Common myeloid progenitor, CD34-positive (primary cell): ENCODE measurements around the gene KRTAP10-12.

ENCODE experiments used
- CTCF ChIA-PET: fragments of 350-600 bp; sonication (Branson Sonifier 250); formaldehyde crosslinking; loops from one replicate; lab custom pipeline; 2021; ENCODE audit warnings: antibody characterized with exemption; lab: Charles Lee
- POLR2A ChIA-PET: fragments of 350-600 bp; sonication (Branson Sonifier 250); formaldehyde crosslinking; loops from one replicate; lab custom pipeline; 2021; ENCODE audit warnings: antibody characterized with exemption; lab: Charles Lee
- DNase-seq, 3 donors: peaks; one replicate each; pipeline versions ENCODE4 v3.0.0 to v3.0.0-alpha.2; 2013
- H3K27ac ChIP-seq, 2 experiments: 1 replicate in 1 of 2; 2 replicates in 1 of 2; pipeline ENCODE4 v1.7.0; 2013; ENCODE audit warnings: inconsistent platforms in 2 of 2, low read length in 2 of 2, mild to moderate bottlenecking in 2 of 2, low read depth in 1 of 2, moderate library complexity in 1 of 2; ENCODE audit not compliant: severe bottlenecking in 2 of 2, insufficient read depth in 1 of 2, poor library complexity in 1 of 2
- H3K27me3 ChIP-seq, 5 experiments: replicated peaks in 2 of 5; 1 replicate in 3 of 5; 2 replicates in 2 of 5; pipeline versions ENCODE4 v1.6.1 to v1.7.0; 2013; ENCODE audit warnings: low read length in 4 of 5, mild to moderate bottlenecking in 2 of 5, moderate library complexity in 2 of 5, inconsistent platforms in 1 of 5; ENCODE audit not compliant: insufficient read depth in 5 of 5, control insufficient read depth in 4 of 5
- H3K36me3 ChIP-seq, 4 experiments: 1 replicate in 2 of 4; 2 replicates in 2 of 4; pipeline versions ENCODE4 v1.6.1 to v1.7.0; 2013; ENCODE audit warnings: low read length in 3 of 4, control low read depth in 1 of 4, mild to moderate bottlenecking in 1 of 4; ENCODE audit not compliant: control insufficient read depth in 4 of 4, insufficient read depth in 4 of 4
- H3K4me1 ChIP-seq, 4 experiments: 1 replicate in 3 of 4; 2 replicates in 1 of 4; pipeline versions ENCODE4 v1.6.1 to v1.7.1; 2013; ENCODE audit warnings: low read length in 3 of 4, mild to moderate bottlenecking in 3 of 4, control low read depth in 1 of 4, inconsistent platforms in 1 of 4, moderate library complexity in 1 of 4; ENCODE audit not compliant: control insufficient read depth in 4 of 4, insufficient read depth in 4 of 4; ENCODE audit errors: control extremely low read depth in 1 of 4
- H3K4me3 ChIP-seq, 7 experiments: 1 replicate in 4 of 7; 2 replicates in 3 of 7; pipeline versions ENCODE4 v1.5.1 to v1.7.0; 2013; ENCODE audit warnings: mild to moderate bottlenecking in 7 of 7, low read length in 6 of 7, moderate library complexity in 6 of 7, inconsistent platforms in 2 of 7, low read depth in 2 of 7, control low read depth in 1 of 7; ENCODE audit not compliant: insufficient read depth in 4 of 7, control insufficient read depth in 1 of 7; ENCODE audit errors: extremely low read depth in 1 of 7
- H3K9me3 ChIP-seq, 5 experiments: 1 replicate in 4 of 5; 2 replicates in 1 of 5; pipeline versions ENCODE4 v1.6.1 to v1.7.1; 2013; ENCODE audit warnings: low read length in 4 of 5, mild to moderate bottlenecking in 2 of 5, inconsistent platforms in 1 of 5, low read depth in 1 of 5, moderate library complexity in 1 of 5; ENCODE audit not compliant: control insufficient read depth in 4 of 5, insufficient read depth in 2 of 5; ENCODE audit errors: control extremely low read depth in 1 of 5
- WGBS: methylation state at CpG from one replicate; pipeline ENCODE4 v1.1.5; 2013; ENCODE audit not compliant: insufficient coverage; 5-methylcytosine and 5-hydroxymethylcytosine counted together

KRTAP10-12 gene

GRCh38 chr21:44713846-44714245 is 16.9 kb downstream of the KRTAP10-12 start:
- ChIA-PET CTCF (no interaction called here), POLR2A (no interaction called here)
- H3K27ac ChIP-seq: no peak overlapping the region
- H3K27me3 ChIP-seq: peaks cover 29 to 94% (median 63%) of the 10 kb centered on the region in 5 experiments
- no peaks in the 10 kb centered on the region for H3K36me3 ChIP-seq
- WGBS: 90% methylated on average over 9 of the region's 10 CpGs
- DNase-seq: no peak
- H3K4me3 ChIP-seq: no peak overlapping the region
- H3K4me1 ChIP-seq: peaks cover 0 to 8% (median 3%) of the 10 kb centered on the region in 4 experiments
- peaks cover 0 to 9% (median 3%) of the 10 kb centered on the region in 5 experiments for H3K9me3 ChIP-seq

GRCh38 chr21:44714905-44715304 is 17.9 kb downstream of the KRTAP10-12 start:
- no peak for DNase-seq
- H3K9me3 ChIP-seq: peaks cover 2 to 9% (median 3%) of the 10 kb centered on the region in 5 experiments
- H3K4me3 ChIP-seq: no peak overlapping the region
- no peak overlapping the region for H3K27ac ChIP-seq
- H3K4me1 ChIP-seq: peaks cover 0 to 4% (median under 1%) of the 10 kb centered on the region in 4 experiments
- 7% methylated on average over 3 of the region's 8 CpGs for WGBS
- ChIA-PET CTCF (no interaction called here), POLR2A (no interaction called here)
- no peaks in the 10 kb centered on the region for H3K36me3 ChIP-seq
- peaks cover 33 to 94% (median 56%) of the 10 kb centered on the region in 5 experiments for H3K27me3 ChIP-seq

- Histone ChIP-seq H3K4me3 (no peak overlapping the region), H3K27ac (no peak overlapping the region), H3K9me3 (peaks cover 2 to 11% (median 3%) of the 10 kb centered on the region in 5 experiments), H3K36me3 (no peaks in the 10 kb centered on the region), H3K4me1 (no peaks in the 10 kb centered on the region), H3K27me3 (peaks cover 33 to 94% (median 47%) of the 10 kb centered on the region in 5 experiments)
- CTCF ChIA-PET: no interaction called here
- POLR2A ChIA-PET: no interaction called here
- no peak for DNase-seq
These were observed 20.0 kb downstream of the KRTAP10-12 start for GRCh38 chr21:44716984-44717383.

GRCh38 chr21:44718093-44718492 is 21.1 kb downstream of the KRTAP10-12 start:
- Histone ChIP-seq H3K4me1 (peaks cover 0 to 2% (median 0%) of the 10 kb centered on the region in 4 experiments), H3K9me3 (peaks cover 2 to 11% (median 3%) of the 10 kb centered on the region in 5 experiments), H3K4me3 (no peak overlapping the region), H3K27ac (no peak overlapping the region), H3K36me3 (no peaks in the 10 kb centered on the region), H3K27me3 (peaks cover 28 to 92% (median 42%) of the 10 kb centered on the region in 5 experiments)
- 72% methylated on average over 2 of the region's 2 CpGs for WGBS
- CTCF ChIA-PET: no interaction called here
- DNase-seq: no peak
- POLR2A ChIA-PET: no interaction called here

GRCh38 chr21:44718571-44718970 is 21.6 kb downstream of the KRTAP10-12 start:
- no peak overlapping the region for H3K4me3 ChIP-seq
- H3K27ac ChIP-seq: no peak overlapping the region
- ChIA-PET POLR2A (no interaction called here), CTCF (no interaction called here)
- H3K4me1 ChIP-seq: peaks cover 0 to 7% (median 3%) of the 10 kb centered on the region in 4 experiments
- H3K27me3 ChIP-seq: peaks cover 25 to 92% (median 42%) of the 10 kb centered on the region in 5 experiments
- WGBS: 49% methylated on average over 5 of the region's 6 CpGs
- H3K36me3 ChIP-seq: no peaks in the 10 kb centered on the region
- DNase-seq: no peak
- peaks cover 2 to 11% (median 3%) of the 10 kb centered on the region in 5 experiments for H3K9me3 ChIP-seq

GRCh38 chr21:44720170-44720569 is 23.2 kb downstream of the KRTAP10-12 start:
- H3K4me3 ChIP-seq: no peak overlapping the region
- ChIA-PET CTCF (no interaction called here), POLR2A (interaction anchor here (0.6 kb wide), 1 partner anchor 29 kb away, joined by 4 read pairs; no protein-coding TSS in a partner anchor)
- no peak for DNase-seq
- no peak overlapping the region for H3K27ac ChIP-seq
- WGBS: 83% methylated on average over 1 of the region's 2 CpGs
- H3K27me3 ChIP-seq: peaks cover 24 to 91% (median 37%) of the 10 kb centered on the region in 5 experiments
- H3K4me1 ChIP-seq: peaks cover 0 to 10% (median 4%) of the 10 kb centered on the region in 4 experiments
- no peaks in the 10 kb centered on the region for H3K36me3 ChIP-seq
- H3K9me3 ChIP-seq: peaks cover 2 to 14% (median 3%) of the 10 kb centered on the region in 5 experiments

- Histone ChIP-seq H3K27me3 (peaks cover 21 to 94% (median 44%) of the 10 kb centered on the region in 5 experiments), H3K9me3 (peaks cover 0 to 5% (median 0%) of the 10 kb centered on the region in 5 experiments), H3K36me3 (no peaks in the 10 kb centered on the region), H3K27ac (no peak overlapping the region), H3K4me1 (peaks cover 0 to 10% (median 4%) of the 10 kb centered on the region in 4 experiments), H3K4me3 (no peak overlapping the region)
- no peak for DNase-seq
- ChIA-PET CTCF (no interaction called here), POLR2A (no interaction called here)
- WGBS: no CpG with 5 or more reads among the region's 5 CpGs
These were observed 25.8 kb downstream of the KRTAP10-12 start for GRCh38 chr21:44722731-44723130.
